Measurements from ENCODE around the gene MMAA. TPM values are rescaled to one million over a fixed set of nuclear protein-coding genes. Genes with fewer than 3 reads are reported as not detected.
A peak's percentile ranks its signal among the peaks of the same experiment; 100 is the strongest.

The MMAA gene
- polyA plus RNA-seq, 1 donor from 2014 or later = 7.9 TPM

DNA sequence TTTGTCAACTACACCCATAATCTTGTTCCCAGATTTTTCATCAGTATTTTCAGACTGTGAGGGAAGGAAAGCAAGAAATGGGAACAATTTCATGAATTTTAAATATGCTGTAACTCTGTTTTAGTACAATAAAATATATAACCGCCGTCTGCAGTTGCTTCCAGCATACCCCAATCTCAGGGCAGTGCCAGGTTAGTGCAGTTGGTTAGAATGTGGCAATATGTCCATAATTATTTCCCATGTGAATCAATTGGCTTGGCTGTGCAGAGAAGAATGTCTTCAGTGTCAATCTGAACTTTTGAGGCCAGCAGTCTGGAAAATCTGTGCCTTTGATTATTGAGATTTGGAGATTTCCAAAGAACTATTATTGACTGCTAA is 5.0 kb upstream of the MMAA start:
- Histone ChIP-seq H2AFZ (ENCODE audit: low read depth, low read length) (no peak overlapping the region), H3K79me2 (replicated peaks; ENCODE audit: insufficient read depth, low read length) (no peaks in the 10 kb centered on the region), H3K36me3 (ENCODE audit: insufficient read depth, low read length) (no peaks in the 10 kb centered on the region), H3K27ac (ENCODE audit: low read length) (no peak overlapping the region), H3K9me3 (ENCODE audit: low read length) (no peaks in the 10 kb centered on the region), H3K27me3 (ENCODE audit: insufficient read depth, low read depth, low read length) (no peaks in the 10 kb centered on the region), H3K9me2 (ENCODE audit: insufficient read depth, low read length) (no peaks in the 10 kb centered on the region), H4K20me1 (ENCODE audit: insufficient read depth) (no peaks in the 10 kb centered on the region), H3F3A (ENCODE audit: insufficient read depth, low read length, poor library complexity, severe bottlenecking) (no peaks in the 10 kb centered on the region), H3K4me2 (ENCODE audit: low read length) (no peak overlapping the region), H3K4me3 (ENCODE audit: low read length) (no peak overlapping the region), H3K9ac (ENCODE audit: low read length) (no peak overlapping the region)
- TF ChIP-seq TAF1 (IDR thresholded peaks at IDR 0.05; ENCODE audit: low read depth) (no peak), EZH2 (IDR thresholded peaks at IDR 0.05; ENCODE audit: borderline replicate concordance, insufficient read depth, low read length, poor library complexity, severe bottlenecking) (no peak), EP300 (conservative IDR thresholded peaks at IDR 0.05; ENCODE audit: poor library complexity, severe bottlenecking) (no peak), MXI1 (conservative IDR thresholded peaks at IDR 0.05; ENCODE audit: poor library complexity, severe bottlenecking) (no peak), RAD21 (conservative IDR thresholded peaks at IDR 0.05) (no peak), SMC3 (conservative IDR thresholded peaks at IDR 0.05; ENCODE audit: poor library complexity) (no peak), CTCF (IDR thresholded peaks at IDR 0.05; ENCODE audit: poor library complexity, severe bottlenecking) (no peak), REST (IDR thresholded peaks at IDR 0.05; ENCODE audit: borderline replicate concordance) (no peak), POLR2AphosphoS5 (IDR thresholded peaks at IDR 0.05) (no peak)

DNA sequence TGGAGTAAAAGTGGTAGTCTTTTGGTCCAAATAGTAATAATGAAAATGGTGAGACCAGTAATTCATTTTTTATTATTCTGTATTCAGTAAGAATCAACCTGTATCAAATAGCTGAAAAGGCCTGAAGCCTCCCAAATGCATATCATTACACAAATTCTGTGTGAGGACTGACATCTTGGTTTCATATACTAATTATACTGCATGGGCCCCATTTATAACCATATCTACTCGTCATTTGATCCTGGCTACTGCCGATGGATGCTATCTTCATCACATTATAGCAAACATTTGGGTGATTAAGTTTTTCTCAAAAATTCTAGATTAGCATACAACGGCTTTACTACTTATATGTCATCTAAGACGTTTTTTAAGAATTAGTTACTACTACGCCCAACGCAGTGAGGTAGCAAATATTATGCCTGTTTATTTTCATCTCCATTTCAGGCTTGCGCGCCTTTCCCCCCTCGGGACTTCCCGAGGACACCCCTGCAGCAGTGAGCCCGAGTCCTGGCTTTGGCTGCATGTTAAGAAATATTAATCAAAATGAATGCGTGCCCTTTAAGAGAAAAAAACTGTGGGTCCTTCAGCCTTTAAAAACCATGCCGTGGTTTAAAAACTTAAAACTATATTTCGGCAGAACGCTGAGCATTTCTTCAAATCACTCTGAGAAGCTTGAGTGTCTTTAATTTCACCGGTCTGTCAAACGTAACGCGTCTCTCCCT is 814 bp upstream of the MMAA start:
- H3K27ac ChIP-seq (ENCODE audit: low read length) = no peak overlapping the region
- peak overlapping the region; percentile 66 for H2AFZ ChIP-seq (ENCODE audit: low read depth, low read length)
- H3K4me3 ChIP-seq (ENCODE audit: low read length) = peak overlapping the region; percentile 91
- H3F3A ChIP-seq (ENCODE audit: insufficient read depth, low read length, poor library complexity, severe bottlenecking) = no peaks in the 10 kb centered on the region
- no peaks in the 10 kb centered on the region for H4K20me1 ChIP-seq (ENCODE audit: insufficient read depth)
- H3K36me3 ChIP-seq (ENCODE audit: insufficient read depth, low read length) = no peaks in the 10 kb centered on the region
- peak overlapping the region; percentile 80 for H3K9ac ChIP-seq (ENCODE audit: low read length)
- H3K27me3 ChIP-seq (ENCODE audit: insufficient read depth, low read depth, low read length) = no peaks in the 10 kb centered on the region
- peak overlapping the region; percentile 90 for H3K4me2 ChIP-seq (ENCODE audit: low read length)
- H3K9me2 ChIP-seq (ENCODE audit: insufficient read depth, low read length) = no peaks in the 10 kb centered on the region
- no peaks in the 10 kb centered on the region for H3K9me3 ChIP-seq (ENCODE audit: low read length)
- TF ChIP-seq TAF1 (IDR thresholded peaks at IDR 0.05; ENCODE audit: low read depth) = no peak
- TF ChIP-seq RAD21 (conservative IDR thresholded peaks at IDR 0.05) = no peak
- TF ChIP-seq EP300 (conservative IDR thresholded peaks at IDR 0.05; ENCODE audit: poor library complexity, severe bottlenecking) = no peak
- no peak for TF ChIP-seq MXI1 (conservative IDR thresholded peaks at IDR 0.05; ENCODE audit: poor library complexity, severe bottlenecking)
- TF ChIP-seq REST (IDR thresholded peaks at IDR 0.05; ENCODE audit: borderline replicate concordance) = no peak
- TF ChIP-seq EZH2 (IDR thresholded peaks at IDR 0.05; ENCODE audit: borderline replicate concordance, insufficient read depth, low read length, poor library complexity, severe bottlenecking) = no peak
- TF ChIP-seq POLR2AphosphoS5 (IDR thresholded peaks at IDR 0.05) = no peak
- no peak for TF ChIP-seq CTCF (IDR thresholded peaks at IDR 0.05; ENCODE audit: poor library complexity, severe bottlenecking)
- TF ChIP-seq SMC3 (conservative IDR thresholded peaks at IDR 0.05; ENCODE audit: poor library complexity) = no peak
- peaks cover 4% of the 10 kb centered on the region for H3K79me2 ChIP-seq (replicated peaks; ENCODE audit: insufficient read depth, low read length)

Data from neural cell (in vitro differentiated cells).